ACHN (cell line): ENCODE data around the gene QSOX2.

Experiments used
- DNase-seq: peaks from one replicate; pipeline ENCODE4 v3.0.0-alpha.2; 2015
- in situ Hi-C: cut with HindIII; loops from 2 replicates; pipeline ENCODE4 v1.10.0; 2017; ENCODE audit warnings: low sequenced_read_pairs, low pct_ligation_motif_present, low pct_unique_long_range_greater_than_20kb

The QSOX2 gene

DNA sequence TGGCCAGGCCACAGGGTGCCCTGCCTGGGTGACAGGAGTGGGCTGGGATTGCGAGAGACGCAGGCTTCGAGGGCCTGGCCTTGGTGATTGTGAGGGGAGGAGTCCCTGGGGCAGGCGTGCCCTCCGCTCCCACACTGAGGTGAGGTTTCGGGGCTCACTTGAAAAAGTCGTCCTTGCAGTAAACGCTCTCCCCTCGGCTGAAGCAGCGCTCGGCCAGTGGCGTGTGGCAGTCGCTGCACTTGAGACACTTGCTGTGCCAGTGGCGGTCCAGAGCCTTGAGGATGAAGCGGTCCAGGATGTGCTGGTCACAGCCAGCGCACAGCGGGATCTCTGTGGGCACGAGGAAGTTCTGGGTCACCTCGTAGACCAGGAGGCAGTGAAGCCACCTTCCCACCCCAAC lies 45.2 kb downstream of the QSOX2 start:
- in situ Hi-C loops = no loop called here
- DNase-seq = no peak

DNA sequence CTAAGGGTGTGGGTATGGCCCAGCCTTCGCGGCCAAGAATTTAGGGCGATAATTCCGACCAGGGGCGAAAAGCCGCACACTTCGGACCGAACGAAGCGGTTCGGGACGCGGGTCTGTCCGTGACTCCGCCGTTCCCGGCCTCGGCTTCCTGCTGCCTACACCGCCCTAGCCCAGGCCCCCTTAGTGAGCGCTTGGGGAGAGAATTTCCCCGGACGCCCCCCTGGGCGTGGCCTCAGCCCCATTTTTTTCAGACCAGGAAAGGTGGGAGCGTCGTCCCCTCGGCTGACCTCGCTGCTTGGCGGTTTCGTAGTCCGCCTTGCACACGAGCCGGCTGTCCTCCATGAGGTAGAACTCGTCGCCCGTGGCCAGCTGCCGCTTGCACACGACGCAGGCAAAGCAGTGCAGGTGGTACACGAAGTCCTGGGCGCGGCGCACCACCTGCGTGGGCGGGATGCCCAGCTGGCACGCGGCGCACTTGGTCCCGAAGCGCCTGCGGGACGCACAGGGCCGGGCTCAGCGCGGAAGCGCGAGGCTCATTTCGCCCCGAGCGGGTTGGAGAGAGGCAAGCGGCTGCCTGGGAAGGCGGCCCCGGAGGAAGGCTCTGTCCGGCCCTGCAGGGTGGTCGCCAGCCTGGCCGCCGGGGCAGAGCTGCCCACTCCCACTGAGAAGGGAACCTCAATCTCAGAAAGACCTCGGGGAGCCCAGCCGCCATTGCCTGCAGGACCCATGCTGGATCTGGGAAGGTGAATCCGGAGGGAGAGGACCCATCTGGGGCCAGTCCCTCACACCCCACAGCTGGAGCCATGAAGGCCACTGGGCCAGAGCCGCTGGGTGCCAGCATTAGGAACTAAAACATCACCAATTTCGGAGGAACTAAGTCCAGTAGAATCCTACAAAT lies 46.0 kb downstream of the QSOX2 start:
- in situ Hi-C loops = no loop called here
- DNase-seq = no peak

DNA sequence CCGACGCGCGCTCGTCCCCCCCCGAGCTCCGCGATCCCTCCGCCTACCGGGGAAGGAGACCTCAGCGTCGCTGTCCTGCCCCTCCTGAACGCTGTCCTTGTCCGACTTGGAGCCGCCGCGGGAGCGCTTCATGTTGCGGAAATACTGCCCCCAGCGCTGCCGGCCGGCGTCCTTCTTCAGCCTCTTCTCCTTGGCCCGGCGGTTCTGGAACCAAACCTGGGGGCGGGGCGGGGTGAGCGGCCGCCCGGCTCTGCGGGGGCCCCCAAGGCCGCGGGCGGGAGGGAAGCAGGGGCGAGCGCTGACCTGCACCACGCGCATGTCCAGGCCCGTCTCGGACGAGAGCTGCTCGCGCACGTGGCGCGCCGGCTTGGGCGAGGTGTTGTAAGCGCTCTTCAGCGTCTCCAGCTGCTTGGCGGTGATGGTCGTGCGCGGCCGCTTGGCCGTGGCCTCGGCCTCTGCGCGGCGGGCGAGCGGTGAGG lies 47.0 kb downstream of the QSOX2 start:
- DNase-seq = no peak
- in situ Hi-C loops = no loop called here

DNA sequence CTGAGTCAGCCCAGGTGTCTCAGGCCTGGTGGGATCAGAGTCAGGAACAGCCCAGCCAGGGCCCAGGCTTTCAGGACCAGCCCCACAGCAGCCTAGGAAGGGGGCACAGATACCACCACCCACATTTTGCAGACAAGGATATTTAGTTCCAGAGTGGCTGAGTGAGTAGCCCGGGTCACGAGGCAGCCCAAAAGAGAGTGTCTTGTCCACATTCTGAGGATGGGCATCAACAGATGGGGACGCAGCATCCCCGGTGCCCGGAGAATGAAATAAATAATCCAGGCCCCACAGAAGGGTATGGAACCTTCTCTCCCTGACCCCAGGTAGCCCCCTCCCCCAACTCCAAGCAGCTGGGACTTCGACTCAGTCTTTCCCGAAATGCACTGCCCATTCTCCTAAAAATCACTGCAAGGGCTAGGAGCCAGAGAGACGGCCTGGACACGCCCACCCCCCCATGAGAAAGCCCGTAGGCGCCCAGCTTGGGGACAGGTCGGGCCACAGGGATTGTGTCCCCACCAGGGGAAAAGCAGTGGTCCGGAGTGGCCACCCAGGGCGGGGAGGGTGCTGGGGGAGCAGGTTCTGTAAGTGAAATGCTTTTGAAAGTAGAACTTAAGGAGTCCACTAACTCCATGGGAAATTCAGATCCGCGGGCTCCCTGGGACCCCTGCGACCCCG lies 47.5 kb downstream of the QSOX2 start:
- DNase-seq = no peak
- in situ Hi-C loops = no loop called here

DNA sequence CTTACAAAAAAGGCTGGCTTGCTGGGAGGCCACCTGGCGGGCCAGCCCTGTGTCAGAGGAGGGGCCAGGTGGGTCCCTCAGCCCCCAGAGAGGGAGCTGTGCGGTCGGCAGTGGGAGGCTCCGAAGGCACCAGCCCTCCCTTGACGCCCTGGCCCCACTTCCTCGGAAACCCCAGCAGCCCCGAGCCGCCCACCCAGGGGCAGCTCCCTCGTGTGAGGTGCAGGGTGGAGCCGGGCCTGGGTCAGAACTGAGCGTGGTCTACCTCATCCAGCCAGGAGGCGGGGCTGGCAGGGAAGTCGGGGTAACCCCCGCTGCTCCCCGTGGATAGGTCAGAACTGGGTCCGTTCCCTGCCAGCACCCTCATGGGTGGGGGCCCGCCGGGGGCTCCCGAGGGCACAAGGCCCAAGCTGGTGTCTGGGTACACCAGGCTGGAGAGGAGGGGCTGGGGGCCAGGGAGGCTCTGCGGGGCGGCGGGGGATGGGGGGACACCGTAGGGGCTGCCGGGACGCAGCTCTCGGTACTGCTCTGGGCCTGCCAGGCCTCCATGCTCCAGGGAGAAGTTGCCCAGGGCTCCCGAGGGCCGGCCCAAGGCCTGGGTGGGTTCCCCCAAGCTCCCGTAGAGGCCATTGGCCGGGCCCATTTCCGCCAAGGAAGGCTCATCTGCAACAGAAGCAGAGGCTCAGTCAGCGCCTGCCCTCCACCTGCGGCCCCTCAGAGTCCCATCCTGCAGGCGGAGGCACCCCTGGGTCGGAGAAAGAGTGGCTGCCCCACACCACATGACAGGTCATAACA lies 48.3 kb downstream of the QSOX2 start:
- in situ Hi-C loops = no loop called here
- no peak for DNase-seq

DNA sequence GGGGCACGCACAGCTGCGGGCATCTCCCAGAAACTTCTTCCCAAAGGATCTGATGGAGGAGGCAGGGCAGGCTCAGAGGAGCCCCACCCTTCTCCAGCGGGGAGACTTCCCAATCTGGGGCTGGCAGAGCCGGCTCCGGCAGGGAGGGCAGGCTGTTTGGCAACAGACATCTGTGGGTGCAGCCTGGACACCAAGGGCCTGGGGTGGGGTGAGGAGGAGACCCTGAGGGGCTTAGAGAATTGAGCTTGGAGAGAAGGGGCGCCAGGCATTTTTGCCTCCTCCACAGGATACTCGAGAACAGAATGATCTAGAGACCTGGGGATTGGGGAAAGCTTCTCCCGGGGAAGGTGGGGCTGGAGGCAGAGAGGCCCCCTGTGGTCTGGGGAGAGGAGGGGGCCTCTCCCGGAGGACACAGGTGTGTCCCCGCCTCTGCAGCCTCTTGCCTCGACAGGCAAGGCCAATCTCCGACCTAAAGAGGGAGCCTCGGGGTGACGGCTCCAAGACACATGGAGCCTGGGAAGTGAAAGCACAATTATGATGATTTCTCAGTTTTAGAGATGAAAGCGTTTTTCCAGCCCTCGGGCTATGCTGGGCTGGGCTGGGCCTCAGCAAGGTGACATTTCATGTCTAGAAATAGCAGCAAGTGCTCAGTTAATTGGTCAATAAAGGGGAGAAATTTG lies 49.1 kb downstream of the QSOX2 start:
- in situ Hi-C loops = no loop called here
- no peak for DNase-seq

DNA sequence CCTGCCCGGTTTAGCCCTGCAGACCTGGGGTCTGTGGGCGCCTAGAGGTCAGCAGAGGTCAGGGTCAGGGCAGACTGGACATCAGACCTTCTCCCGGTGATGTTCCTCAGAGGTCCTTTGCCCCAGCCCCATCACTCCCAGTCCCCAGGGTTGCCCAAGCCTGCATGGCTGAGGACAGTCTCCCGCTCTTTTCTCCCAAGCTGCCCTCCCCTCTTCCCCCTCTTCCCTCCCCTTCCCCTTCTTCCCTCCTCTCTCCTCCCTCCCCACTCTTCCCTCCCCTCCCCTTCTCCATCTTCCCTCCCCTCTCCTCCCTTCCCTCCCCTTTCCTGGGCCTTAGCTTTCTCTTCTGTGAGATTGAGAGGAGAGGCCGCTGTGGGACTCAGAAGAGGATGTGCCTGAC lies 51.1 kb downstream of the QSOX2 start:
- no peak for DNase-seq
- in situ Hi-C loops = no loop called here

DNA sequence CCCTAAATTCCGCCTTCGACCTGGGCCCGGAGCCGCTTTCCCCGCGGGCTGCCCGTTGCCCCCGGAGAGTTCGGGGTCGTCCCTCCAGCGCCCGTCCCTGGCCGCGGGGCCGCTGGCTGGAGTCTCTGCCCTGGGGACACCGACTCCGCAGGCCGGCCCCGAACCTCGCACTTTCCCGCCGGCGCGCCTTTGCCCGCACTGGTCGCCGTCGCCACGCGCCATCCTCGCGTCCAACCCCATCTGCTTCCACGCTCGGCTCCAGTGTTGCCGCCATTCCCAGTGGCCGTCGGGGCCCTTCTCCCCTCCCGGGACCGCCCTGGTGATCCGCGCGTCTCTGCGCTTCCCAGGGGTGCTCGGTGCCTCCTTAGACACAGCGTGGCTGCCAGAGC lies 51.7 kb downstream of the QSOX2 start:
- in situ Hi-C loops = no loop called here
- DNase-seq = no peak

DNA sequence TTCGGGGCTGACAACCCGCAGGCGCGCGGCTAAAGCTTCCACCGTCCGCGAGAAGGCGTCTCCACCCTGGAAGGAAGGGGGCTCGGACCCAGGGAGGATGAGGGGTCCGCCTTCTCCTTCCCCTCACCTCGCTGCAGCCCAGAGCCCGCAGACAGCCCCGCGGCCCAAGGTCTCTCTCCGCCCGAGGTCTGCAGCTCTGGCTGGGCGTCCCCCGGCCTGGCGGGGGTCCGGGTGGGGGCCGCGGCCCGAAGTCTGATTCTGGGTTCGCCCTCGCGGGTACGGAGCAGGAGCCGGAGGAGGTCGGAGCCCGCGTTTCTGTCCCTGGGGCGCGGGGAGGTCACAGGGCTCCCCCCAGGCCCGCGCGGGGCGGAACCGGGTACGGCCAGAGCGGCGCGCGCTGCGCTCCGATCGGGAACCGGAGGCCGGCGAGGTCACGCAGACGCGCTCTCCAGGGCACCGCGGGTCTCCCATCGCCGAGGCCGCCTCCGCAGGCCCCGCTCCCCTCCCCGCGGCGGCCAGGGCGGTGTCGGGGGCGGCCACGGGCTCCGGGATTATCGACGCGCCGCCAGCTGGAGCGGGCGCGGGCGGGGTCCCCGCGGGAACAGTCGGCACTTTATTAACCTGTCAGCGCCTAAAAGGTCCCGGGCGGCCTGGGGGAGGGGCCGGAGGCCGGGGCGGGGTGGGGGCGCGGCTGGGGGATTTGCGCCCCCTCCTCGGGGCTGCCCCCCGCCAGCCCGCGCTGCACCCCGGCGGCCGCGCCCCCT lies 52.3 kb downstream of the QSOX2 start:
- in situ Hi-C loops = no loop called here
- no peak for DNase-seq

DNA sequence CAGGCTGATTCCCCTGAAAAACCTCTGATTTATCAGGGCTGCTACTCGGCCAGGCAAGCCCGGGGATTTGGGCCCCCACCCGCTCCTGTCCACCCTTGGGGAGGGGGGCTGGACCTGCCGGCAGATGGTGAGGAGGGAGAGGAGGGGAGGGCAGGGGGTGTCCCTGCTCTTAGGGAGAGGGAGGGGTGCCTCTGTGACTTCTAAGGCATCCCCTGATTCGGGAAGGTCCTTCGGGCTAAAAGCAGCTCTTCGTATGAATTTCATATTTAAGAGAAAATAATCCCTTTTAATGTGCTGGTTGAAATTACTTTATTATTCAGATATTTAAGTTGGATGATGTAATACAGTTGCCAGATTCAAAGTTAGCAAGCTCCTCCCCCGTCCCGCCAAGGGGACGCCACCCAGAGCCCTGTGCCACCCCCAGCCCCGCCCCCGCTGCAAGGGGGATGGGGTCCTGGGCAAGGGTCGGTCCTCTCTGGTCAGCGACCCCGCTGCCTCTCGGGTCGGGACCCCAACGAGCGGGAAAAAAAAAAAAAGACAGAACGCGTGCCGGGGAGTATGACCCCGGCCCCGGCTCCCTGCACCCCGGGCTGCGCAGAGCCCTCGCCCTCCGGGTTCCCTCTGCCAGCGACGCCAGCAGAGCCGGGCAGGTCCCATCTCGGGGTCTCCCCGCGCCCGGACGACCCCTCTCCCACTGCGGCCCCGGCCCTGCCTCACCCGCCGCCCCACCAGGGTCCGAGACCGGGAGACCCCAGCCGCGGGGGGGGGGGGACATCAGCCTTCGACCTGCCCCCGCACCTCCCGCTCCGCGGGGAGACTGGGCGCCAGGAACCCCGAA lies 53.1 kb downstream of the QSOX2 start:
- DNase-seq = no peak
- in situ Hi-C loops = no loop called here

DNA sequence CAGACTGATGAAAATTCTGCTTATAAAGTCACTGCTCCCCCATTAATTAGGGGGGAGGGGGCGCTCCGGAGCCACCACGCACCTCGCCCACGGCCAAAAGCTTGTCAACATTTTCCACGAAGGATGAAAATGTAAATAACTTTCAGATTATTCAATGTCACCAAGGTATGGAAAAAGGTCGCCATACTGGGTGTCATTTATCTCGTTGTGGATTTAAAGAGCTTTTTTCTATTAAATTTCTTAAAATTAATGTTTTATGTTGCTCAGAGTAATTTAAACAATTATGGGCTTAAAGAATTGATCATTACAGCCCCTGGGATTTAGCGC lies 53.7 kb downstream of the QSOX2 start:
- in situ Hi-C loops = no loop called here
- no peak for DNase-seq

DNA sequence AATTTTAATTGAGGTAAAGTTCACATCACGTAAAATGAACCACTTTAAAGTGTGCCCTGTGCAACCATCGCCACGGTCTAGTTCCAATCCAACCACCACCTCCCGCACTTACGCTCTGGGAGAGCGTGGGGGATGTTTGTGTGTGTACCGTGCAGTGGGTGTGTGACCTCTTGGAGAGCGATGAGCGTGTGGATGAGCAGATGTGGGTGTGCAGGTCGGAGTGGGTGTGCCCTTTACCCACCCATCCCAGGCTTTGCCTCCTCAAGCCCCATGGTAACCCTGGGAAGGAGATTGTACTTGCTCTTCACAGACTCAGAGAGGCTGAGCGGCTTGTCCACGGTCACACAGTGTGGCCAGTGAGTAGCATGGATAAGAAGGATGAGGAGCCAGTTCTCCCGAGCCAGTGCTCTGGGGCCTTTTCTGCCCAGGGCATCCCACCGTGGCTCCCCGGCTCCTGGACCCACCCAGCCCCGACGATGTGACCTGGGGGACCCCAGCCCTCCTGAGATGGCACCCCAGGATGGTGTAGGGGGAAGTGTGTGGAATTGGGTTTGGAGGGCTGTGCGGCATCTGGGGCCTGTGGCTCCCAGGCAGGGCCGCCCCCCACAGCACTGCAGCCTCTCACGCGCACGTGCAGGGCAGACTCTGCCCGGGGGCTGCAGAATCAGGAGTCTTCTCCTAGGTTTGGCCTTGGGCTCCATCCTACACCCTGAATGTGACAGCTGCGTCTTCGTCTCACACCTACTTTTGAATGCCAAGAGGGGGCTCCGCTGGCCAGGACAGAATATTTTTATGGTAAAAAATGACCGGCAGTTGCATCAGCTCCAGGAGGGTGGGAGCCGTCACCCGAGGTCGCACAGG lies 54.3 kb downstream of the QSOX2 start:
- no peak for DNase-seq
- in situ Hi-C loops = no loop called here

DNA sequence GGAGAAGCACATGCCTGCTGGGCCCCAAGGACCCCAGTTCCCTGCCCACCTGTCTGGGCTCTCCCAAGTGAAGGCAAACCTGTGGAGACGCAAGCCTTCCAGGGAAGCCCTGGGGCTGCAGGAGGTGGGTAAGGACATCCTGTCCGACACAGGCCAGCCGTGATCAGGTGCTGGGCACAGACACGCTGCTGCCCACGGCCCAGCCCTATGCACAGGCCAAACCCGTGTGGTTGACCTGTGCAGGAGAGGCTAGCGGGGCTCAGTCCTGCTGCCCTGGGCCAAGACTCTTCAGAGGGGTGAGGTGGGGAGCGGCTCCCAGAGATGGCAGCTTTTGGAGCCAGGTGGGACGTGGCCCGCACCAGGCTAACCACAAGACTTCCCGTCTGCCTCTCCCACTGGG lies 55.0 kb downstream of the QSOX2 start:
- DNase-seq = no peak
- in situ Hi-C loops = no loop called here

DNA sequence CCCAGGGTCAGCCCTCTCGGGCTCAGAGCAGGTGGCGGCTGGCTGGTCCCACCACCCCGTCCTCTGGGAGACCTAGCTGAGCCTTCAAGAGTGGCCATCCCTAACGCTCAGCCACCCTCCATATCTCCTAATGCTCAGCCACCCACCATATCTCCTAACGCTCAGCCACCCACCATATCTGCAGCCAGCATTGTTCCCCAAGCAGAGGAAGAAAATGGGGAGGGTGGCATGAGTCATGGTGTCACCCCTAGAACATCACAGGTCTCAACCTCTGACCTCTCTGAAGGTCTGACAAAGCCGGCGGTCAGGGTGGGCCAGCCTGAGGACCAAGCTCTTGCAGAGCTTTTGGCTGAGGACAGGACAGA lies 55.4 kb downstream of the QSOX2 start:
- in situ Hi-C loops = no loop called here
- DNase-seq = no peak

DNA sequence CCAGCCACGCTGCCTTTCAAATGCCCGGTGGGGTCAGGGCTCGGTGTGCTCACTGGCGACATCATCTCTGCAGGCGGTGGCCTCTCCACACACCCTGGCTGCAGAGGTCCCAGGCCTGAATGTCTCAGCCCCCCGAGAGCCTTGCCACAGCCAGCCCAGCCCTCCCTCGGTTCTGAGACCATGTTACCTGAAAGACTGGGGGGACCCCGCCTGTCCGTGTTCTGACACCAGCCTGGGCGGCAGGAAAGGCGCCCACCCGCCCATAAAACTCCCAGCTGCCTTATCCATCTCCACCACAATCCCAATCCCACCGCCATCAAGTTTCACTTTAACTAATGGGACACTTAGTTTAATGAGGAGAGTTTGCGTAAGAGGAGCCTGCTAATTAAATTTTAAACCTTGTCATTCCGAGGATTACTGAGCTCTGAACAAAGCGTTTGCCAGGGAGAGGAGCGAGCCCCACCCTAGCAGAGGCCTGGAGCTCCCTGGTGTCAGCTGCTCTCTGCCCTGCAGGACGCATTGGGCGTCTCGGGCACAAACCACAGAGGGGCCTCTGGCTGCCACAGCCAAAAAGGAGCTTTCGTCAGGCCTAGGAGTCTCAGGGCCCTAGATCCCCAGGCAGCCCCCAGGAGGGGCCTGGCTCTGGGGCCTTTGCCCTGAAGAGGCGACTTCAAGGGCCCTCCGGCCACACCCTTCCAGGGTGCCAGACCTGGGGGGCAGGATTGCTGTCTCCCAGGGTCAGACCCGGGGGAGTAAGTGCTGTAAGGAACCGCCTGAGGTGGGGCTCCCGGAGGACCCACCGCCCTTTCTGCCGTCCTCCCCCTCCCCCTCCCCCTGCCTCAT lies 56.0 kb downstream of the QSOX2 start:
- no peak for DNase-seq
- in situ Hi-C loops = no loop called here
